ENCODE data around the gene PRAC1. TPM values are rescaled to one million over a fixed set of nuclear protein-coding genes. Genes with fewer than 3 reads are reported as not detected.

The PRAC1 gene
- total RNA-seq, 1 experiment from 2014 or later: not detected

- H2BK15ac ChIP-seq (ENCODE audit: low read depth, low read length): no peak overlapping the region
- no peak overlapping the region for H2BK12ac ChIP-seq (ENCODE audit: insufficient read length, low read depth, low read length)
- no peak overlapping the region for H2AK5ac ChIP-seq (ENCODE audit: insufficient read length, low read length)
- Mint-ChIP-seq H3K9me3 (no peaks in the 10 kb centered on the region), H3K27me3 (ENCODE audit: low read depth) (peaks cover 99% of the 10 kb centered on the region), H3K4me3 (no peak overlapping the region), H3K4me1 (peaks cover 5 to 8% of the 10 kb centered on the region in 2 experiments), H3K36me3 (ENCODE audit: insufficient read depth in 1 of 3, low read depth in 3 of 3) (no peaks in the 10 kb centered on the region; a peak in 1 of 7 replicates), H3K27ac (no peak overlapping the region)
- H3K23me2 ChIP-seq (ENCODE audit: insufficient read length, low read depth, low read length, poor library complexity, severe bottlenecking): no peaks in the 10 kb centered on the region
- no peaks in the 10 kb centered on the region for H3K4me1 ChIP-seq (ENCODE audit: insufficient read depth, low read length)
- no peak overlapping the region for H3K18ac ChIP-seq (ENCODE audit: insufficient read length, low read depth, low read length)
- no peak overlapping the region for H4K8ac ChIP-seq (replicated peaks; ENCODE audit: insufficient read length, low read depth, low read length)
- H3T11ph ChIP-seq (ENCODE audit: low read length): no peak overlapping the region
- no peak overlapping the region for H3K56ac ChIP-seq (ENCODE audit: insufficient read length, low read depth, low read length)
- H2BK5ac ChIP-seq (ENCODE audit: insufficient read length, low read length): no peak overlapping the region
- no CpG with 5 or more reads among the region's 2 CpGs for WGBS (ENCODE audit: extremely low coverage, insufficient read length, low lambda C conversion rate)
- H3K79me2 ChIP-seq (ENCODE audit: insufficient read depth, low read length): no peaks in the 10 kb centered on the region
- no peaks in the 10 kb centered on the region for H3K79me1 ChIP-seq (ENCODE audit: insufficient read depth, low read depth, low read length, poor library complexity, severe bottlenecking)
- H3K9me3 ChIP-seq (ENCODE audit: control insufficient read depth, low read depth, low read length): no peaks in the 10 kb centered on the region
- H3K14ac ChIP-seq (ENCODE audit: insufficient read depth, low read length): no peak overlapping the region
- no peak overlapping the region for H3K23ac ChIP-seq (ENCODE audit: insufficient read length, low read depth, low read length)
- no peak overlapping the region for H2AFZ ChIP-seq (ENCODE audit: low read length)
- H2BK120ac ChIP-seq (ENCODE audit: low read depth, low read length, poor library complexity, severe bottlenecking): no peak overlapping the region
- H3K27ac ChIP-seq (ENCODE audit: insufficient read length, low read depth, low read length): no peak overlapping the region
- H3K9ac ChIP-seq (ENCODE audit: extremely low read depth, insufficient read length, low read length): no peak overlapping the region
- H3K27me3 ChIP-seq (ENCODE audit: insufficient read depth, low read length): peaks cover 68% of the 10 kb centered on the region
- TF ChIP-seq CTCF (conservative IDR thresholded peaks at IDR 0.05): no peak
- H3K4ac ChIP-seq (ENCODE audit: low read depth, low read length): no peak overlapping the region
- no peaks in the 10 kb centered on the region for H4K20me1 ChIP-seq (ENCODE audit: control insufficient read depth, insufficient read depth, insufficient read length)
- H4K5ac ChIP-seq (ENCODE audit: insufficient read length, low read depth, low read length): no peak overlapping the region
- H4K91ac ChIP-seq (ENCODE audit: insufficient read length, low read depth, low read length): no peak overlapping the region
- DNase-seq: no peak
- no peak overlapping the region for H2BK20ac ChIP-seq (ENCODE audit: low read depth, low read length, poor library complexity, severe bottlenecking)
- no peak overlapping the region for H3K4me2 ChIP-seq (ENCODE audit: insufficient read depth, insufficient read length, low read length)
Observed at GRCh38 chr17:48757524-48757961, 35.2 kb upstream of the PRAC1 start.

All from H9 (cell line).